HG03378 (cell line): ENCODE measurements around the gene TMEM101.
A peak's percentile ranks its signal among the peaks of the same experiment; 100 is the strongest.
"Not testable (repeated sequence)": the region's sequence is repeated elsewhere in the genome, so short reads cannot be mapped to it uniquely, and the experiment has no call there.

Experiments used
- ATAC-seq: cut with Tn5 transposase; IDR thresholded peaks from one replicate; pipeline ENCODE4 v1.9.1; 2021; ENCODE audit warnings: mild to moderate bottlenecking, moderate library complexity; ENCODE audit not compliant: unreplicated experiment

Gene TMEM101

GRCh38 chr17:44014437-44015172 lies at the start of gene TMEM101:
TMEM101 (minus strand) TSS chr17:44014963; CDS start chr17:44014952, 11 bp downstream.
- ATAC-seq = peak; percentile 77

- ATAC-seq = no peak
Observed at GRCh38 chr17:44063704-44064639, 49.2 kb upstream of the TMEM101 start.

- ATAC-seq = no peak
Observed at GRCh38 chr17:44062871-44063270, 48.1 kb upstream of the TMEM101 start.

- no peak for ATAC-seq
Observed at GRCh38 chr17:44061446-44061845, 46.7 kb upstream of the TMEM101 start.

GRCh38 chr17:44059101-44059892 lies 44.5 kb upstream of the TMEM101 start:
- no peak for ATAC-seq

GRCh38 chr17:44053125-44053872 lies 38.5 kb upstream of the TMEM101 start:
- ATAC-seq = no peak

- ATAC-seq = no peak
Observed at GRCh38 chr17:44049294-44050060, 34.7 kb upstream of the TMEM101 start.

GRCh38 chr17:44046893-44047292 lies 32.1 kb upstream of the TMEM101 start:
- ATAC-seq = not testable (repeated sequence)

GRCh38 chr17:44045486-44045885 lies 30.7 kb upstream of the TMEM101 start:
- no peak for ATAC-seq

GRCh38 chr17:44044071-44044470 lies 29.3 kb upstream of the TMEM101 start:
- no peak for ATAC-seq

GRCh38 chr17:44043272-44043696 lies 28.5 kb upstream of the TMEM101 start:
- no peak for ATAC-seq

GRCh38 chr17:44039829-44040635 lies 25.3 kb upstream of the TMEM101 start:
- no peak for ATAC-seq

GRCh38 chr17:44038604-44039011 lies 23.8 kb upstream of the TMEM101 start:
- ATAC-seq = no peak

GRCh38 chr17:44037471-44037870 lies 22.7 kb upstream of the TMEM101 start:
- ATAC-seq = no peak

- ATAC-seq = not testable (repeated sequence)
Observed at GRCh38 chr17:44034688-44035087, 19.9 kb upstream of the TMEM101 start.

GRCh38 chr17:44033861-44034408 lies 19.2 kb upstream of the TMEM101 start:
- no peak for ATAC-seq

GRCh38 chr17:44030482-44030881 lies 15.7 kb upstream of the TMEM101 start:
- no peak for ATAC-seq

- no peak for ATAC-seq
Observed at GRCh38 chr17:44029736-44030135, 15.0 kb upstream of the TMEM101 start.
